Bronchial epithelial cell (primary cell): ENCODE data around the gene FHOD3. TPM values are rescaled to one million over a fixed set of nuclear protein-coding genes. Genes with fewer than 3 reads are reported as not detected.
A peak's percentile ranks its signal among the peaks of the same experiment; 100 is the strongest.

Experiments used
- DNase-seq: peaks from one replicate; pipeline ENCODE4 v3.0.0-alpha.2; 2010; ENCODE audit warnings: low read depth
- FAIRE-seq: peaks from 2 replicates; lab custom pipeline; 2011; peaks lifted over from hg19 to GRCh38; lab: Jason Lieb, UNC
- H3K27me3 ChIP-seq: 2 replicates; pipeline ENCODE4 v1.5.1; 2011; ENCODE audit warnings: low read length; ENCODE audit not compliant: control insufficient read depth, insufficient read depth
- H3K36me3 ChIP-seq: 2 replicates; pipeline ENCODE4 v1.5.1; 2011; ENCODE audit warnings: low read length; ENCODE audit not compliant: control insufficient read depth, insufficient read depth
- H3K4me3 ChIP-seq: 2 replicates; pipeline ENCODE4 v1.5.1; 2011; ENCODE audit warnings: mild to moderate bottlenecking, low read depth, low read length, control low read depth
- total RNA-seq: library from RNA; depleted of rRNA; stranded (reverse); fragments of >200 nt; gene quantifications from 2 replicates; pipeline ENCODE4 v1.2.1, GENCODE V29; 2014
- TF ChIP-seq, protein P1 (sequence below): IDR thresholded peaks from 2 replicates; pipeline ENCODE4 v1.5.1; 2011; ENCODE audit warnings: mild to moderate bottlenecking, moderate library complexity, low read length, control low read depth, inconsistent platforms; ENCODE audit not compliant: insufficient read depth, severe bottlenecking

Gene FHOD3
- total RNA-seq, 1 donor from 2014 or later = 15.8 TPM

DNA sequence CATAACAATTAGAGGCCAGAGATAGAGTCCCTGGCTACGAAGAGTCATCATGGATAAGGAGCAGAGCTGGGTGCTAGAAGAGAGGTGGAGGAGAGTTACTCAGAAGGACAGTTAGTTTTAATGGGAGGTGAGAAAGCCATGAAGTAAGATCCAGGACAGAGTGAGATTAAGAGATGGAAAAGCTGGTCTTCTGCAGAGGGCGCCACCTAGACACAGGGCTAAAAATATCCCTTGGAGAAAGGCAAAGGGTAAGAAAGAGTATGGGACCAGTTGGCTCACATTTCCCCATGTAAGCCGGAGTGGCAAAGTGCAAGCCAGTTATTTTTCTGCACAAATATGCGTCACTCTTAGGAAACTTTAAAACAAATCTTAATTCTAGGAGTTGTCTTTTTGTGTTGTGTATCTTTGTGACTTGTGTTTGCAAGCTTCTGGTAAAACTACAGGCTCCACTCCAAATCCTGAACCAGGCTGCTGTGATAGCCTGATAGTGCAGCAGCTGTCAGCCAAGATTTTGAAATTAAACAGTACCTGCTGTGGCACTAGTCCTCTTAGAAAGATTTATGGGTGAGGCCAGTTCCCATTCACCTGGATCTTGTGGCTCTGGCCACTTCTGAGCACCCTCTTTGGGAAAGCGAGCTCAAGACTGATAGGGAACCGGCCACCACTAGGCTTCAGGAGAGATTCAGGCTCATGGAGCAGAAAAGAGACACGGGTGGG, 327.1 kb downstream of the FHOD3 start:
- peaks cover 1% of the 10 kb centered on the region for H3K36me3 ChIP-seq
- DNase-seq (no peak), FAIRE-seq (no peak)
- no peak overlapping the region for H3K4me3 ChIP-seq
- H3K27me3 ChIP-seq = no peaks in the 10 kb centered on the region
- TF ChIP-seq, protein P1, sequence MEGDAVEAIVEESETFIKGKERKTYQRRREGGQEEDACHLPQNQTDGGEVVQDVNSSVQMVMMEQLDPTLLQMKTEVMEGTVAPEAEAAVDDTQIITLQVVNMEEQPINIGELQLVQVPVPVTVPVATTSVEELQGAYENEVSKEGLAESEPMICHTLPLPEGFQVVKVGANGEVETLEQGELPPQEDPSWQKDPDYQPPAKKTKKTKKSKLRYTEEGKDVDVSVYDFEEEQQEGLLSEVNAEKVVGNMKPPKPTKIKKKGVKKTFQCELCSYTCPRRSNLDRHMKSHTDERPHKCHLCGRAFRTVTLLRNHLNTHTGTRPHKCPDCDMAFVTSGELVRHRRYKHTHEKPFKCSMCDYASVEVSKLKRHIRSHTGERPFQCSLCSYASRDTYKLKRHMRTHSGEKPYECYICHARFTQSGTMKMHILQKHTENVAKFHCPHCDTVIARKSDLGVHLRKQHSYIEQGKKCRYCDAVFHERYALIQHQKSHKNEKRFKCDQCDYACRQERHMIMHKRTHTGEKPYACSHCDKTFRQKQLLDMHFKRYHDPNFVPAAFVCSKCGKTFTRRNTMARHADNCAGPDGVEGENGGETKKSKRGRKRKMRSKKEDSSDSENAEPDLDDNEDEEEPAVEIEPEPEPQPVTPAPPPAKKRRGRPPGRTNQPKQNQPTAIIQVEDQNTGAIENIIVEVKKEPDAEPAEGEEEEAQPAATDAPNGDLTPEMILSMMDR = peak; percentile 11

DNA sequence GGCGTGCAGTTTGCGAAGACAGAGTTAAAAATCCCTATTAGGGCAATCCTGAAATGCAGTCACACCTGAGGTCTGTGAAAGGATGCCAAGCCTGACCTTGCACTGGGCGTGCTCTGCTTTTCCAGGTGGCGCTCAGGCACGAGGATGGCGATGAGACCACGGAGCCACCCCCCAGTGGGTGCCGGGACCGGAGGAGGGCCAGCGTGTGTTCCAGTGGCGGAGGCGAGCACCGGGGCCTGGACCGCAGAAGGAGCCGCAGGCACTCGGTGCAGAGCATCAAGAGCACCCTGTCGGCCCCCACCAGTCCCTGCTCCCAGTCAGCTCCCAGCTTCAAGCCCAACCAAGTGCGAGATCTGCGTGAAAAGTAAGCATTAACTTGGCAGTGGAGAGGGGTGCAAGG, 327.9 kb downstream of the FHOD3 start:
- H3K4me3 ChIP-seq = no peak overlapping the region
- FAIRE-seq = no peak
- TF ChIP-seq, protein P1 = no peak
- H3K36me3 ChIP-seq = peaks cover 1% of the 10 kb centered on the region
- DNase-seq = no peak
- H3K27me3 ChIP-seq = no peaks in the 10 kb centered on the region

DNA sequence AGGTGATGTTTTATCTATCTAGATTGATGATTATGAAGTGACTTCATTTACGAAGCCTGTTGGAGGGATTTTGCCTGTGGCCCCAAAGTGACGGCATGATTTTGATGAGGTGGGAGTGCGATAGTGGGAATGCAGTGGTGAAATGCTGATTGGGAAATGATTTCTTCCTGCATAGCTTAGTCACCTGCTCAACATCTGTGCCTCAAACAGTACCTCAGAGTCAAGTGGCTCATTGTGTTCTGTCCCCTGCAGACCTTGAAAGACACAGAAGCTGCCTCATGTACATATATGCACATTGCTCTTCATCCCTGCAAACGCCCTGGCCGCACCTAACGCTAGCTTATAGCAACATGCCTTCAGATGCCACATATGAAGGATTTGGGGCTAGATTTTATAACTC, 330.1 kb downstream of the FHOD3 start:
- Histone ChIP-seq H3K36me3 (peaks cover 1% of the 10 kb centered on the region), H3K27me3 (no peaks in the 10 kb centered on the region), H3K4me3 (no peak overlapping the region)
- DNase-seq (peak; percentile 12), FAIRE-seq (peak; percentile 43)
- TF ChIP-seq, protein P1 = no peak

DNA sequence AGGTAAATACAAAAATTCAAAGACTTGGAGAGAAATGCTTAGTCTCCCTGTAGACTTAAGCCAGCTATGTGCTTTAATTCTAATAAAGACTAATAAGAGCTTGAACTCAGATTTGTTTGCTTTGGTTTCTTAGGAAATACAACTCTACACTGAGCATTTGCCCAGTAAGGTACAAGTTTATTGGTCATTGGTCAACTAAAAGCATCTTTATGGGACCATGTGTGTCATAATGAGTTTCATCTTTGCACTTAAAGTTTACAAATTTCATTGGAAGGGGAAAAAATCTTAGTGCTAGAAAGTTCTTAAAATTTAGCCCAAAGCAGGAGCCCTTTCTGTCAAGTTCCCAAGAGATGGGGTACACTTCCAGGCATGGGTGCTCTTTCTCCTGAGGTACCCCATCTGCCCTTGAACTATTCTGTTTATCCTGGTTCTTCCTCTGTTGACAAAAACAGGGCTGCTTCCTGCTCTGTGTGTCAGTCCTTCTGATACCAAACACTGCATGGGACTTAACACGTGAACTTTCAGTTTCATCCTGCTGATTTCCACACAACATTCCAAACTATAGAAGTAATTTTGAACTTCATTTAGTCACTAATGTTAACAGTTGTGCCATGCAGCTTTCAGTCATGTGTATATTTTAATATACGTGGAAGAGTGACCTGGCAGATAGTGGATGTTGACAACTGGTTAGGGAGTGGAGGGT, 331.1 kb downstream of the FHOD3 start:
- TF ChIP-seq, protein P1 = no peak
- Histone ChIP-seq H3K27me3 (no peaks in the 10 kb centered on the region), H3K36me3 (peaks cover 1% of the 10 kb centered on the region), H3K4me3 (no peak overlapping the region)
- FAIRE-seq (no peak), DNase-seq (peak; percentile 67)

DNA sequence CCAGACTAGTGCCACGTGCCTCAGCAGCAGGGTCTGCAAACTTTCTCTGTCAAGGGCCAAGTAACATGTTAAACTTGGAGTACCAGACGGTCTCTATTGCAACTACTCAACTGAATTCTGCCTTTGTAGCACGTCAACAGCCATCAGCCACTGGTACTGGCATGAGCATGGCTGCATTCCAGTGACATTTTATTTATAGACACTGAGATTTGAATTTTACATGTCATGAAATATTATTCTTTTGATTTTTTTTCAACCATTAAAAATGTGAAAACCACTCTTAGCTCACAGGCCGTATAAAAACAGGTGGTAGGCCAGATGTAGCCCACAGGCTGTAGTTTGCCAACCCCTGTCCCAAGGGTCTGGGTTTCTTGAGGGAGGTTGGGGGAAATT, 331.6 kb downstream of the FHOD3 start:
- Histone ChIP-seq H3K27me3 (no peaks in the 10 kb centered on the region), H3K4me3 (no peak overlapping the region), H3K36me3 (peaks cover 1% of the 10 kb centered on the region)
- FAIRE-seq = no peak
- no peak for DNase-seq
- TF ChIP-seq, protein P1 = no peak
